Measurements from ENCODE around the gene PDK1. TPM values are rescaled to one million over a fixed set of nuclear protein-coding genes. Genes with fewer than 3 reads are reported as not detected.
"Not testable (repeated sequence)": the region's sequence is repeated elsewhere in the genome, so short reads cannot be mapped to it uniquely, and the experiment has no call there.

The PDK1 gene
- total RNA-seq, 2 donors from 2014 or later = 25.5 to 34.0 TPM

- Mint-ChIP-seq H3K4me3 (no peak overlapping the region), H3K27ac (no peak overlapping the region), H3K4me1 (peaks cover 15% of the 10 kb centered on the region), H3K36me3 (ENCODE audit: low read depth) (peaks cover 13% of the 10 kb centered on the region), H3K27me3 (no peaks in the 10 kb centered on the region)
- DNase-seq = no peak
- H3K9me3 ChIP-seq (ENCODE audit: control insufficient read depth, low read length, poor library complexity, severe bottlenecking) = no peaks in the 10 kb centered on the region
- ATAC-seq = no peak
Measured at GRCh38 chr2:172588931-172589330, 33.0 kb downstream of the PDK1 start.

- not testable (repeated sequence) for ATAC-seq, H3K27ac Mint-ChIP-seq
- H3K4me1 Mint-ChIP-seq = peaks cover 11% of the 10 kb centered on the region
Measured at GRCh38 chr2:172591386-172591785, 35.5 kb downstream of the PDK1 start.

GRCh38 chr2:172592190-172592589 lies 36.3 kb downstream of the PDK1 start:
- peak overlapping the region; percentile 39 for H3K27ac Mint-ChIP-seq
- not testable (repeated sequence) for H3K36me3 Mint-ChIP-seq (ENCODE audit: low read depth); H3K9me3 ChIP-seq (ENCODE audit: control insufficient read depth, low read length, poor library complexity, severe bottlenecking); DNase-seq; H3K4me1 Mint-ChIP-seq; H3K27me3 Mint-ChIP-seq; H3K4me3 Mint-ChIP-seq; ATAC-seq

More at GRCh38 chr2:172591386-172591785, 35.5 kb downstream of the PDK1 start:
- H3K27me3 Mint-ChIP-seq; H3K9me3 ChIP-seq (ENCODE audit: control insufficient read depth, low read length, poor library complexity, severe bottlenecking); H3K4me3 Mint-ChIP-seq; DNase-seq; H3K36me3 Mint-ChIP-seq (ENCODE audit: low read depth): not testable (repeated sequence)

- Mint-ChIP-seq H3K27me3 (no peaks in the 10 kb centered on the region), H3K4me3 (no peak overlapping the region), H3K36me3 (ENCODE audit: low read depth) (peaks cover 3% of the 10 kb centered on the region), H3K27ac (no peak overlapping the region), H3K4me1 (peaks cover 6% of the 10 kb centered on the region)
- DNase-seq (no peak), ATAC-seq (no peak)
- no peaks in the 10 kb centered on the region for H3K9me3 ChIP-seq (ENCODE audit: control insufficient read depth, low read length, poor library complexity, severe bottlenecking)
Measured at GRCh38 chr2:172596776-172597175, 40.9 kb downstream of the PDK1 start.

GRCh38 chr2:172597176-172597842 lies 41.4 kb downstream of the PDK1 start:
- Mint-ChIP-seq H3K4me3 (no peak overlapping the region), H3K27me3 (no peaks in the 10 kb centered on the region), H3K36me3 (ENCODE audit: low read depth) (peaks cover under 1% of the 10 kb centered on the region), H3K4me1 (peaks cover 4% of the 10 kb centered on the region), H3K27ac (no peak overlapping the region)
- ATAC-seq = no peak
- no peaks in the 10 kb centered on the region for H3K9me3 ChIP-seq (ENCODE audit: control insufficient read depth, low read length, poor library complexity, severe bottlenecking)
- no peak for DNase-seq

- DNase-seq = no peak
- Mint-ChIP-seq H3K4me3 (no peak overlapping the region), H3K27ac (no peak overlapping the region), H3K27me3 (no peaks in the 10 kb centered on the region), H3K4me1 (no peaks in the 10 kb centered on the region), H3K36me3 (ENCODE audit: low read depth) (peaks cover 4% of the 10 kb centered on the region)
- no peaks in the 10 kb centered on the region for H3K9me3 ChIP-seq (ENCODE audit: control insufficient read depth, low read length, poor library complexity, severe bottlenecking)
- no peak for ATAC-seq
Measured at GRCh38 chr2:172599947-172600346, 44.1 kb downstream of the PDK1 start.

- Mint-ChIP-seq H3K4me3 (no peak overlapping the region), H3K4me1 (no peaks in the 10 kb centered on the region), H3K27ac (no peak overlapping the region), H3K36me3 (ENCODE audit: low read depth) (peaks cover 4% of the 10 kb centered on the region), H3K27me3 (no peaks in the 10 kb centered on the region)
- DNase-seq (no peak), ATAC-seq (no peak)
- no peaks in the 10 kb centered on the region for H3K9me3 ChIP-seq (ENCODE audit: control insufficient read depth, low read length, poor library complexity, severe bottlenecking)
Measured at GRCh38 chr2:172600557-172601008, 44.7 kb downstream of the PDK1 start.

- Mint-ChIP-seq H3K27ac (no peak overlapping the region), H3K4me3 (no peak overlapping the region), H3K4me1 (no peaks in the 10 kb centered on the region), H3K36me3 (ENCODE audit: low read depth) (peaks cover 4% of the 10 kb centered on the region), H3K27me3 (no peaks in the 10 kb centered on the region)
- ATAC-seq (no peak), DNase-seq (no peak)
- no peaks in the 10 kb centered on the region for H3K9me3 ChIP-seq (ENCODE audit: control insufficient read depth, low read length, poor library complexity, severe bottlenecking)
Measured at GRCh38 chr2:172606285-172606684, 50.4 kb downstream of the PDK1 start.

GRCh38 chr2:172607379-172607928 lies 51.6 kb downstream of the PDK1 start:
- H3K4me3 Mint-ChIP-seq = no peak overlapping the region
- no peaks in the 10 kb centered on the region for H3K9me3 ChIP-seq (ENCODE audit: control insufficient read depth, low read length, poor library complexity, severe bottlenecking)
- H3K36me3 Mint-ChIP-seq (ENCODE audit: low read depth) = peaks cover 4% of the 10 kb centered on the region
- peak overlapping the region; percentile 19 for H3K27ac Mint-ChIP-seq
- no peaks in the 10 kb centered on the region for H3K4me1 Mint-ChIP-seq
- no peaks in the 10 kb centered on the region for H3K27me3 Mint-ChIP-seq
- DNase-seq (no peak), ATAC-seq (no peak)

GRCh38 chr2:172609488-172609887 lies 53.6 kb downstream of the PDK1 start:
- Mint-ChIP-seq H3K4me3 (no peak overlapping the region), H3K36me3 (ENCODE audit: low read depth) (no peaks in the 10 kb centered on the region), H3K4me1 (no peaks in the 10 kb centered on the region), H3K27me3 (no peaks in the 10 kb centered on the region), H3K27ac (no peak overlapping the region)
- DNase-seq = no peak
- no peak for ATAC-seq
- H3K9me3 ChIP-seq (ENCODE audit: control insufficient read depth, low read length, poor library complexity, severe bottlenecking) = no peaks in the 10 kb centered on the region

- no peaks in the 10 kb centered on the region for H3K9me3 ChIP-seq (ENCODE audit: control insufficient read depth, low read length, poor library complexity, severe bottlenecking)
- no peaks in the 10 kb centered on the region for H3K27me3 Mint-ChIP-seq
- DNase-seq (no peak), ATAC-seq (no peak)
- no peaks in the 10 kb centered on the region for H3K36me3 Mint-ChIP-seq (ENCODE audit: low read depth)
- no peaks in the 10 kb centered on the region for H3K4me1 Mint-ChIP-seq
- H3K27ac Mint-ChIP-seq = no peak overlapping the region
- H3K4me3 Mint-ChIP-seq = no peak overlapping the region
Measured at GRCh38 chr2:172612051-172612450, 56.2 kb downstream of the PDK1 start.

- Mint-ChIP-seq H3K36me3 (ENCODE audit: low read depth) (no peaks in the 10 kb centered on the region), H3K27ac (no peak overlapping the region), H3K4me3 (no peak overlapping the region), H3K4me1 (no peaks in the 10 kb centered on the region), H3K27me3 (no peaks in the 10 kb centered on the region)
- DNase-seq (no peak), ATAC-seq (no peak)
- no peaks in the 10 kb centered on the region for H3K9me3 ChIP-seq (ENCODE audit: control insufficient read depth, low read length, poor library complexity, severe bottlenecking)
Measured at GRCh38 chr2:172613040-172613439, 57.1 kb downstream of the PDK1 start.

GRCh38 chr2:172613615-172614231 lies 57.8 kb downstream of the PDK1 start:
- H3K9me3 ChIP-seq (ENCODE audit: control insufficient read depth, low read length, poor library complexity, severe bottlenecking) = no peaks in the 10 kb centered on the region
- ATAC-seq = no peak
- no peaks in the 10 kb centered on the region for H3K27me3 Mint-ChIP-seq

GRCh38 chr2:172614932-172615331 lies 59.0 kb downstream of the PDK1 start:
- H3K27ac Mint-ChIP-seq = no peak overlapping the region
- no peak overlapping the region for H3K4me3 Mint-ChIP-seq
- no peaks in the 10 kb centered on the region for H3K27me3 Mint-ChIP-seq
- DNase-seq (no peak), ATAC-seq (no peak)
- peaks cover 3% of the 10 kb centered on the region for H3K4me1 Mint-ChIP-seq
- no peaks in the 10 kb centered on the region for H3K36me3 Mint-ChIP-seq (ENCODE audit: low read depth)
- no peaks in the 10 kb centered on the region for H3K9me3 ChIP-seq (ENCODE audit: control insufficient read depth, low read length, poor library complexity, severe bottlenecking)

More at GRCh38 chr2:172613615-172614231, 57.8 kb downstream of the PDK1 start:
- H3K4me1 Mint-ChIP-seq = no peaks in the 10 kb centered on the region
- no peak for DNase-seq
- H3K4me3 Mint-ChIP-seq = no peak overlapping the region
- H3K36me3 Mint-ChIP-seq (ENCODE audit: low read depth) = no peaks in the 10 kb centered on the region
- H3K27ac Mint-ChIP-seq = no peak overlapping the region
